K562 (cell line): Measurements from ENCODE around the gene WWOX. TPM values are rescaled to one million over a fixed set of nuclear protein-coding genes. Genes with fewer than 3 reads are reported as not detected.

Experiments used
- EWSR1 ChIP-seq: fragments of 450-650 bp; IDR thresholded peaks from 2 replicates; pipeline ENCODE4 v1.6.1; 2018; ENCODE audit warnings: borderline replicate concordance, mild to moderate bottlenecking, low read depth, moderate library complexity; ENCODE audit not compliant: partially characterized antibody
- KLF10 ChIP-seq: fragments of 250-450 bp; sonication (Bioruptor Pico); IDR thresholded peaks from 2 replicates; pipeline ENCODE4 v1.6.1; 2021; ENCODE audit warnings: matching md5 sums
- RNF2 ChIP-seq: sonication (generic); IDR thresholded peaks from 2 replicates; pipeline ENCODE4 v1.6.1; 2016
- SLC30A9 ChIP-seq: fragments of 250-450 bp; sonication (Bioruptor Pico); IDR thresholded peaks from 2 replicates; pipeline ENCODE4 v1.8.0; 2022; ENCODE audit warnings: mild to moderate bottlenecking, moderate library complexity
- ZBTB1 ChIP-seq: sonication (generic); formaldehyde crosslinking; IDR thresholded peaks from 2 replicates; pipeline ENCODE4 v1.8.1; 2023; ENCODE audit warnings: missing genetic modification reagents, low read depth, mild to moderate bottlenecking, borderline replicate concordance
- ZNF318 ChIP-seq, 2 experiments: fragments of 450-650 bp; IDR thresholded peaks; 2 replicates each; pipeline ENCODE4 v1.6.1; 2016; ENCODE audit warnings: mild to moderate bottlenecking in 2 of 2, borderline replicate concordance in 1 of 2, low read depth in 1 of 2, moderate library complexity in 1 of 2
- polyA plus RNA-seq, 8 experiments: library from polyadenylated mRNA; depleted of rRNA in 4 of 8; stranded (reverse) in 5 of 8; unstranded in 3 of 8; fragments of >200 nt; fragmentation: Nextera tagmentation in 2 of 8; fragmentation: Illumina TruSeq in 1 of 8; extraction: Ambion mirVana in 2 of 8; extraction: Trizol in 1 of 8; gene quantifications; 2 replicates each; pipeline versions ENCODE4 v1.2.1 to v1.2.3, GENCODE V29; 2011 to 2014; ENCODE audit warnings: inconsistent platforms in 1 of 8, missing spikeins in 1 of 8
- total RNA-seq, 7 experiments: library from RNA; depleted of rRNA in 6 of 7; stranded (reverse); fragments of >200 nt in 6 of 7; fragmentation: Illumina TruSeq in 2 of 7; extraction: Trizol in 2 of 7; gene quantifications; 2 replicates each; pipeline versions ENCODE4 v1.2.1 to v1.2.3, GENCODE V29; 2011 to 2021; ENCODE audit warnings: low replicate concordance in 1 of 7

WWOX gene
- total and polyA plus RNA-seq, 9 of the 15 experiments (the other 6 are each of a cell fraction or from before 2014, with no cell fraction given) = 1.6 to 22.7 (median 8.1) TPM

- TF ChIP-seq ZNF318 (IDR thresholded peaks at IDR 0.05; ENCODE audit: borderline replicate concordance in 1 of 2, low read depth in 1 of 2) (no peak), EWSR1 (no peak), RNF2 (no peak), SLC30A9 (no peak), ZBTB1 (CRISPR knock-in tag) (no peak), KLF10 (no peak)
Measured at GRCh38 chr16:78596996-78597422, 497.6 kb downstream of the WWOX start (continued).
